ENCODE measurements around the gene UNC119.
"Not testable (repeated sequence)": the region's sequence is repeated elsewhere in the genome, so short reads cannot be mapped to it uniquely, and the experiment has no call there.

UNC119 gene

DNA sequence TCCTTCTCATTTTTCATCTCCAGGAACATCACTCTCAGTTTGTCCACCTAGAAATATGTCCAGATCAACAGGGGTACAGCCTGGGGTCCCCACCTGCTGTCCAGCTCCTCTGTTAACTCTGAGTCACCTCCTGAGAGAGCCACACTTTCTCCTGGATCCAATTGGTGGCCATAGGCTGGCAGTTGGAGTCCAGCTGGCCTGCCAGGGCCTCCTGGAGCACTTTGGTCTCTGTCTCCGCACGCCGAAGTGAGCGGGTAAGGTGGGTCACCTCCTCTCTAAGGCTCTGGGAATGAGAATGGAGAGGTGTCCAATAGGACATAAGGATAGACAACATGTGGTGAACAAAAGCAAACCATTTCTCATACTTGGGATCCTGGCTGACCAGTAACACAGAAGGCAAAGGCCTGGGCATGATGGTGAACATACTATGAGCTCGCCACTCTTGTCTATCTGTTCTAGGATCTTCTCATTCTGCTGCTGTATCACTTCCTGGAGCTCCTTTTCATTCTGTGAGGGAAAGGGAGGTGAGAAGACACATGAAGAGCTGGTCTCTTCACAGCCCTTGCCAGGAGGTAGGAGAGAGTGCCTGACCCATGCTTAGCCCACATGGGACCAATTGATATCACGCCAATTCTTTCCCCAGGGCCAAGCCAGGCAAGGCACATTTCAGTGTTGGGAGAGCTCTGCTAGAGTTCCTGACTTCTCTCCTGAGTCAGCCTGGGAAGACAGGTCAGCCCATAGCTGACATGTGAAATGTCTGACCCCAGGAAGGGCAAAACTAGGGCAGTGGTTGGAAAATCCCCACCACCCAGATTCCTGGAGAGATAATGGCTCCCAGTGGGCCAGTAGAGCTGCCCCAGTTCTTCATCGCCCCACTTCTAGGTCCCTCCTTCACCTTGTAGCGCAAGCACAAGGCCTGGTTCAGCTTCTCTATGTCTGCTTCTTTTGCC, 26.1 kb upstream of the UNC119 start:
- CTCF ChIA-PET = interaction anchor here (0.5 kb wide), 1 partner anchor 15 kb away, joined by 4 read pairs; no protein-coding TSS in a partner anchor

DNA sequence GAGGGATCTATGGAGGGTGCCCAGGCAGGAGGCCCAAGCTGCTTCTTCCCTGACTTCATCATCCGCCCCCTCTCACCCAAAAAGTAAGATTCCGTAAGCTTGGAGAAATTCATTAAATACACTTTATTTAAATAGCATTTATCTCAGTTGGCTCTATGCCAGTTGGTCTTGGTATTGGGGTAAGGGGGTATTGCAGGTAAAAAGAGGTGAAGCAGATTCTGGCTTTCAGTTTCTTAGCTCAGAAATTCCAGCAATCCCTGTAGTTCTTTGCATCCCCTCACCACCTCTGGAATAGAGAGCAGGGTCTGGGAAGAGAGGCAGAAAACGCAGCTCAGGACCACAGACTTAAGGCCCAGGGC, 25.0 kb upstream of the UNC119 start:
- H3K27ac ChIP-seq = peak overlapping the region; percentile 78
- peak; percentile 4 for DNase-seq (ENCODE audit: low spot score)
- POLR2A ChIA-PET (ENCODE audit: low non-redundant PET) = interaction anchor here (0.6 kb wide), 1 partner anchor 70 kb away, joined by 3 read pairs; no protein-coding TSS in a partner anchor
- CTCF ChIA-PET = interaction anchor here (0.5 kb wide), 1 partner anchor 14 kb away, joined by 4 read pairs; no protein-coding TSS in a partner anchor
- TF ChIP-seq, protein P1, sequence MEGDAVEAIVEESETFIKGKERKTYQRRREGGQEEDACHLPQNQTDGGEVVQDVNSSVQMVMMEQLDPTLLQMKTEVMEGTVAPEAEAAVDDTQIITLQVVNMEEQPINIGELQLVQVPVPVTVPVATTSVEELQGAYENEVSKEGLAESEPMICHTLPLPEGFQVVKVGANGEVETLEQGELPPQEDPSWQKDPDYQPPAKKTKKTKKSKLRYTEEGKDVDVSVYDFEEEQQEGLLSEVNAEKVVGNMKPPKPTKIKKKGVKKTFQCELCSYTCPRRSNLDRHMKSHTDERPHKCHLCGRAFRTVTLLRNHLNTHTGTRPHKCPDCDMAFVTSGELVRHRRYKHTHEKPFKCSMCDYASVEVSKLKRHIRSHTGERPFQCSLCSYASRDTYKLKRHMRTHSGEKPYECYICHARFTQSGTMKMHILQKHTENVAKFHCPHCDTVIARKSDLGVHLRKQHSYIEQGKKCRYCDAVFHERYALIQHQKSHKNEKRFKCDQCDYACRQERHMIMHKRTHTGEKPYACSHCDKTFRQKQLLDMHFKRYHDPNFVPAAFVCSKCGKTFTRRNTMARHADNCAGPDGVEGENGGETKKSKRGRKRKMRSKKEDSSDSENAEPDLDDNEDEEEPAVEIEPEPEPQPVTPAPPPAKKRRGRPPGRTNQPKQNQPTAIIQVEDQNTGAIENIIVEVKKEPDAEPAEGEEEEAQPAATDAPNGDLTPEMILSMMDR (conservative IDR thresholded peaks at IDR 0.05; ENCODE audit: low read depth) = no peak

More for the DNA sequence above, 26.1 kb upstream of the UNC119 start:
- TF ChIP-seq, protein P1 (conservative IDR thresholded peaks at IDR 0.05; ENCODE audit: low read depth) = no peak
- POLR2A ChIA-PET (ENCODE audit: low non-redundant PET) = no interaction called here
- peak overlapping the region; percentile 78 for H3K27ac ChIP-seq
- no peak for DNase-seq (ENCODE audit: low spot score)

DNA sequence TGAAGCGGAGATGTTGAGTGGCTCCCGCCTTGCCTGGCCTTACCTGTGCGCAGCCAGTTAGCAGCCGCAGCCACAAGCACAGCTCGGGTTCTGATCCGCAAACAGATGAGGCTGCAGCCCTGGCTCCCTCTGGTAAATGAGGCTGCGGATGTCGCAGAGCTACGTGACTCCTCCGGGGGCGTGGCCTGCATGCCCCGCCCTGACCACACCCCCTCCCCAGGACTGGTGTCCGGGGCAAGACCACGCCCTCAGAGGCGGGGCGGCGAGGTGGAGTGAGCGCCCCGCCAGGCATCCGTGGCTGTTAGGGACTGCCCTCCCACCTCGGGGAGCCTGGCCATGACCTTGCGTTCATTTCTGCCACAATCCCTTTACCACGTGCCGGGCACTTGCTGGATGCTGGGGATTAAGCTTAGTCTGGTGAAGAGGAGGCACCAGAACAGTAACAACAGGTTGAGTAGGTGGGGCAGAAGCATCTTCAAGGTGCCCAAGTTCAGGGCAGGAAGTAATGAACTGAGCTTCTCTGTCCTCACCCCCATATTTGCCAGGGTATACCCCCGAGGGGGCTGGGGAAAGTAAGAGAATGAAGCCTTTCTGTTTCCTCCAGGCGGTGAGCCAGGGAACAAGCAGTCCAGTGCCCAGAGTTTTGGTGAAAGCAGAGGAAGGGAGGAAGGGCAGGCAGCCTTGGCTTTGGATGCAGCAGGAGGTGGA, 24.5 kb upstream of the UNC119 start, which contains the start of gene ALDOC:
Gene ALDOC, minus strand, starts transcription at position 138 of the 708 bp plus-strand sequence. CDS start 1,363 bp downstream, outside the sequence.
- TF ChIP-seq, protein P1 (conservative IDR thresholded peaks at IDR 0.05; ENCODE audit: low read depth) = no peak
- CTCF ChIA-PET = no interaction called here
- POLR2A ChIA-PET (ENCODE audit: low non-redundant PET) = interaction anchor here (0.6 kb wide), 1 partner anchor 70 kb away, joined by 3 read pairs; no protein-coding TSS in a partner anchor

DNA sequence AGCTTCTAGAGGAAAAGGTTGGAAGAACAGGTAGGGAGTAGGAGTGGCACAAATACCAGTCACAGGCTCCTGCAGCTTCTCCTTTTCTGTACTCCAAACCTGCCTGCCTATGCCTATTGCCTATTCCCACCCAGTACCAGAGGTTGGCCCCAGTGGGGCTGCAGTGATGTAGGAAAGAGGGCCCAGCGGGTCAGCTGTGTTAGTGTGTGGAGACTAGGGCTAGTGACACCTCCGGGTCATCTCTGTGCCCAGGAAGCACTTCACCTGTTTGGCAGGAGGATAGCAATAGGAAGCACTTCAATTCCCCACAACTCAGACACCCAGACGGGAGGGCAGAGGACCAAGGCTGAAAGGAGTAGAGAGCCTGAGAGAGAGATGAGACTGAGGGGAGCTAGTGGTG, 23.6 kb upstream of the UNC119 start:
- DNase-seq (ENCODE audit: low spot score); POLR2A ChIA-PET (ENCODE audit: low non-redundant PET): not testable (repeated sequence)
- CTCF ChIA-PET = interaction anchor here (0.7 kb wide), 1 partner anchor 47 kb away, joined by 4 read pairs; no protein-coding TSS in a partner anchor
- peak overlapping the region; percentile 78; the same call in 1 of the 2 replicates for H3K27ac ChIP-seq

More for the DNA sequence above, 24.5 kb upstream of the UNC119 start, which contains the start of gene ALDOC:
- H3K27ac ChIP-seq = peak within 1 kb of the TSS; percentile 78
- peak; percentile 99 for DNase-seq (ENCODE audit: low spot score)

DNA sequence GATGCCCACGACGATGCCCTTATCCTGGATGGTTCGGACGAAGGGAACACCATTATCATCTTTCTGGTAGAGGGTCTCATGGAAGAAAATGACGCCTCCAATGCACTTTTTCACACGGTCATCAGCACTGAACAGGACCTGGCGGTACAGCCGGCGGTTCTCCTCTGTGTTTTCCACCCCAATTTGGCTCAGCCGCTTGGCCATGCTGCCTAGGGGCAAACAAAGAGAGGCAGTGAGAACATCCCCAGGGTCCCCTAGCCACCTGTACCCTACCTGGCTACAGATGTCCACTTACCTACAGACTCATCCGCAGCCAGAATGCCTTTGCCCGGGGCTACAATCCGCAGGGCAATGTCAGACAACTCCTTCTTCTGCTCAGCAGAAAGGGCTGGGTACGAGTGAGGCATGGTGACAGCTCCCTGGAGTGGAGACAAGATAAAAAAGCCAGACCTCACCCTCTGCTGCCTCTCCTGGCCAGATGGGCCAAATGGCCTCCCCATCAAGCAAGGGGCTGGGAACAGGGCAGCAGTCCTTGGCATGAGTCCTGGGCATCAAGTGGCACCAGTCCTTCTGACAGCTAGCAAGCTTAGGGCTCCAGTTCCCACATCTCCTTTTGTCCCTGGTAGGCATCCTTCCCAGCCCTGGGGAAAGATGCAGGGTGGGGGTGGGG, 22.8 kb upstream of the UNC119 start:
- POLR2A ChIA-PET (ENCODE audit: low non-redundant PET) = no interaction called here
- DNase-seq (ENCODE audit: low spot score) = no peak
- TF ChIP-seq, protein P1 (conservative IDR thresholded peaks at IDR 0.05; ENCODE audit: low read depth) = no peak
- H3K27ac ChIP-seq = no peak overlapping the region
- CTCF ChIA-PET = interaction anchor here (0.6 to 0.7 kb wide), 2 partner anchors 8 to 46 kb away, joined by 4 read pairs; no protein-coding TSS in a partner anchor

DNA sequence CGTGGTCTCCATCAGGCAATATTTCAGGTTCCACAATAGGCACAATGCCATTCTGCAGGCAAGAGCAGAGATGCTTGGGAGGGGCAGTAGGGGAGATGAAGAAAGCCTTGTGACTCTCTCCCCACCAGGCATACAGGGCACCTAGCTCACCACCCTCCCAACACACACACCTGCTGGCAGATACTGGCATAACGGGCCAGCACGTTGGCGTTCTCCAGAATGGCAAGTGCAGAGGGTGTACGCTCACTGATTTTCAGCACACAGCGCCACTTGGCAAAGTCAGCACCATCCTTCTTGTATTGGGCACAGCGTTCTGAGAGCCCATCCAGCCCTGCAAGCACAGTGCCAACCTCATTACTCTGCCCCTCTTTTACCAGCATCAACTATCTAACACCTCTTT, 22.1 kb upstream of the UNC119 start:
- CTCF ChIA-PET = no interaction called here
- DNase-seq (ENCODE audit: low spot score) = no peak
- TF ChIP-seq, protein P1 (conservative IDR thresholded peaks at IDR 0.05; ENCODE audit: low read depth) = no peak
- POLR2A ChIA-PET (ENCODE audit: low non-redundant PET) = no interaction called here
- no peak overlapping the region for H3K27ac ChIP-seq
